Trophoblast cell (in vitro differentiated cells and primary cell): Measurements from ENCODE around the gene FLT4.
"Not testable (repeated sequence)": the region's sequence is repeated elsewhere in the genome, so short reads cannot be mapped to it uniquely, and the experiment has no call there.

Experiments used
- DNase-seq, 2 donors: peaks; one replicate each; pipeline ENCODE4 v3.0.0-alpha.2; 2016
- H2AFZ ChIP-seq: 2 replicates; pipeline ENCODE4 v1.6.1; 2013; ENCODE audit warnings: low read length, moderate library complexity, mild to moderate bottlenecking; ENCODE audit not compliant: insufficient read depth, poor library complexity
- H2AK5ac ChIP-seq: 2 replicates; pipeline ENCODE4 v1.6.1; 2013; ENCODE audit warnings: mild to moderate bottlenecking, low read length
- H2BK120ac ChIP-seq: 2 replicates; pipeline ENCODE4 v1.6.1; 2013; ENCODE audit warnings: low read length, mild to moderate bottlenecking, moderate library complexity; ENCODE audit not compliant: insufficient read depth, poor library complexity
- H2BK12ac ChIP-seq: 2 replicates; pipeline ENCODE4 v1.6.1; 2013; ENCODE audit warnings: mild to moderate bottlenecking, low read length, moderate library complexity
- H2BK5ac ChIP-seq: 2 replicates; pipeline ENCODE4 v1.6.1; 2013; ENCODE audit warnings: low read length, low read depth, moderate library complexity, mild to moderate bottlenecking; ENCODE audit not compliant: poor library complexity
- H3K14ac ChIP-seq: 2 replicates; pipeline ENCODE4 v1.6.1; 2013; ENCODE audit warnings: mild to moderate bottlenecking, low read length
- H3K18ac ChIP-seq: 2 replicates; pipeline ENCODE4 v1.6.1; 2013; ENCODE audit warnings: mild to moderate bottlenecking, low read length
- H3K23ac ChIP-seq: 2 replicates; pipeline ENCODE4 v1.6.1; 2013; ENCODE audit warnings: low read length
- H3K27ac ChIP-seq: 2 replicates; pipeline ENCODE4 v1.5.1; 2013; ENCODE audit warnings: low read depth, mild to moderate bottlenecking, inconsistent platforms, low read length, moderate library complexity
- H3K27me3 ChIP-seq: 2 replicates; pipeline ENCODE4 v1.6.1; 2013; ENCODE audit warnings: inconsistent platforms, mild to moderate bottlenecking, low read length, moderate library complexity; ENCODE audit not compliant: insufficient read depth
- H3K36me3 ChIP-seq, 2 experiments: 1 replicate in 1 of 2; 2 replicates in 1 of 2; pipeline ENCODE4 v1.6.1; 2013; ENCODE audit warnings: low read length in 2 of 2, mild to moderate bottlenecking in 2 of 2, moderate library complexity in 1 of 2; ENCODE audit not compliant: insufficient read depth in 2 of 2, control insufficient read depth in 1 of 2
- H3K4ac ChIP-seq: 2 replicates; pipeline ENCODE4 v1.6.1; 2013; ENCODE audit warnings: low read depth, mild to moderate bottlenecking, low read length, moderate library complexity
- H3K4me1 ChIP-seq, 2 experiments: 1 replicate in 1 of 2; 2 replicates in 1 of 2; pipeline ENCODE4 v1.6.1; 2013; ENCODE audit warnings: low read length in 2 of 2, mild to moderate bottlenecking in 2 of 2, moderate library complexity in 1 of 2; ENCODE audit not compliant: insufficient read depth in 2 of 2, control insufficient read depth in 1 of 2
- H3K4me2 ChIP-seq: 2 replicates; pipeline ENCODE4 v1.6.1; 2013; ENCODE audit warnings: inconsistent platforms, mild to moderate bottlenecking, low read length, moderate library complexity
- H3K4me3 ChIP-seq: 2 replicates; pipeline ENCODE4 v1.5.1; 2013; ENCODE audit warnings: mild to moderate bottlenecking, low read depth, low read length, inconsistent platforms
- H3K79me1 ChIP-seq: one replicate; pipeline ENCODE4 v1.6.1; 2013; ENCODE audit warnings: low read length
- H3K79me2 ChIP-seq: 2 replicates; pipeline ENCODE4 v1.6.1; 2013; ENCODE audit warnings: low read length, mild to moderate bottlenecking; ENCODE audit not compliant: control insufficient read depth, insufficient read depth, poor library complexity
- H3K9ac ChIP-seq: 2 replicates; pipeline ENCODE4 v1.6.1; 2013; ENCODE audit warnings: mild to moderate bottlenecking, low read length
- H3K9me3 ChIP-seq: 2 replicates; pipeline ENCODE4 v1.6.1; 2013; ENCODE audit warnings: low read depth, mild to moderate bottlenecking, control low read depth, inconsistent platforms, low read length; ENCODE audit not compliant: insufficient read depth
- H4K12ac ChIP-seq: 2 replicates; pipeline ENCODE4 v1.6.1; 2013; ENCODE audit warnings: low read depth, mild to moderate bottlenecking, low read length, moderate library complexity
- H4K8ac ChIP-seq: 2 replicates; pipeline ENCODE4 v1.6.1; 2013; ENCODE audit warnings: low read depth, mild to moderate bottlenecking, low read length, moderate library complexity
- H4K91ac ChIP-seq: one replicate; pipeline ENCODE4 v1.6.1; 2013; ENCODE audit warnings: low read depth, mild to moderate bottlenecking, low read length, moderate library complexity
- WGBS: extraction: QIAGEN DNeasy Blood & Tissue Kit; methylation state at CpG from one replicate; pipeline ENCODE4 v1.1.7; 2013; ENCODE audit warnings: missing lambda C conversion rate; ENCODE audit not compliant: insufficient read length, insufficient coverage; ENCODE audit errors: extremely low coverage; 5-methylcytosine and 5-hydroxymethylcytosine counted together

Gene FLT4

GRCh38 chr5:180682560-180682959, 33.2 kb upstream of the FLT4 start:
- H4K8ac ChIP-seq: no peak overlapping the region
- DNase-seq: no peak
- H2AFZ ChIP-seq: no peak overlapping the region
- no peak overlapping the region for H3K9ac ChIP-seq
- H2BK5ac ChIP-seq: no peak overlapping the region
- H3K14ac ChIP-seq: no peak overlapping the region
- no peak overlapping the region for H2AK5ac ChIP-seq
- H2BK120ac ChIP-seq: no peak overlapping the region
- H3K4me1 ChIP-seq: no peaks in the 10 kb centered on the region
- no peak overlapping the region for H3K23ac ChIP-seq
- no peaks in the 10 kb centered on the region for H3K27me3 ChIP-seq
- no peak overlapping the region for H4K91ac ChIP-seq
- H3K36me3 ChIP-seq: no peaks in the 10 kb centered on the region
- no peak overlapping the region for H3K18ac ChIP-seq
- H3K4me3 ChIP-seq: no peak overlapping the region
- H3K9me3 ChIP-seq: peaks cover 6% of the 10 kb centered on the region
- WGBS: no CpG with 5 or more reads among the region's 8 CpGs
- H3K79me1 ChIP-seq: no peaks in the 10 kb centered on the region
- H3K27ac ChIP-seq: no peak overlapping the region
- H2BK12ac ChIP-seq: no peak overlapping the region
- H3K79me2 ChIP-seq: no peaks in the 10 kb centered on the region
- H3K4me2 ChIP-seq: no peak overlapping the region
- H4K12ac ChIP-seq: no peak overlapping the region
- H3K4ac ChIP-seq: no peak overlapping the region

- H3K23ac ChIP-seq, H3K4me2 ChIP-seq, H3K9ac ChIP-seq, DNase-seq, H2BK12ac ChIP-seq, H3K27ac ChIP-seq, H2AK5ac ChIP-seq, H3K79me2 ChIP-seq, H4K12ac ChIP-seq, H3K79me1 ChIP-seq, H2AFZ ChIP-seq, H2BK5ac ChIP-seq, H3K14ac ChIP-seq, H4K8ac ChIP-seq, H3K4me3 ChIP-seq, H4K91ac ChIP-seq, H3K4me1 ChIP-seq, H3K18ac ChIP-seq, H2BK120ac ChIP-seq, H3K9me3 ChIP-seq, H3K36me3 ChIP-seq, H3K4ac ChIP-seq, H3K27me3 ChIP-seq: not testable (repeated sequence)
- WGBS: no CpG with 5 or more reads among the region's 12 CpGs
Measured at GRCh38 chr5:180682008-180682407, 32.6 kb upstream of the FLT4 start.

GRCh38 chr5:180678319-180678718, 28.9 kb upstream of the FLT4 start:
- H3K27ac ChIP-seq, H3K4me3 ChIP-seq, H4K12ac ChIP-seq, H2AK5ac ChIP-seq, DNase-seq, H3K18ac ChIP-seq, H3K14ac ChIP-seq, H2BK120ac ChIP-seq, H3K79me1 ChIP-seq, H3K23ac ChIP-seq, H3K79me2 ChIP-seq, H3K4me1 ChIP-seq, H4K91ac ChIP-seq, H4K8ac ChIP-seq, H2BK12ac ChIP-seq, H3K4ac ChIP-seq, H3K9ac ChIP-seq, H3K9me3 ChIP-seq, H2AFZ ChIP-seq, H2BK5ac ChIP-seq, H3K36me3 ChIP-seq, H3K4me2 ChIP-seq: not testable (repeated sequence)
- peaks cover 13% of the 10 kb centered on the region for H3K27me3 ChIP-seq
- no CpG with 5 or more reads among the region's 10 CpGs for WGBS

GRCh38 chr5:180675036-180675635, 25.7 kb upstream of the FLT4 start:
- H2BK12ac ChIP-seq: no peak overlapping the region
- no peak overlapping the region for H3K4me3 ChIP-seq
- peaks cover 2% of the 10 kb centered on the region for H3K9me3 ChIP-seq
- no peak overlapping the region for H3K23ac ChIP-seq
- H3K4me1 ChIP-seq: peaks cover 0 to 3% of the 10 kb centered on the region in 2 experiments
- no peak overlapping the region for H2BK5ac ChIP-seq
- no peak overlapping the region for H4K12ac ChIP-seq
- WGBS: no CpG with 5 or more reads among the region's 14 CpGs
- no peak overlapping the region for H3K27ac ChIP-seq
- no peak overlapping the region for H2AFZ ChIP-seq
- H2AK5ac ChIP-seq: no peak overlapping the region
- H3K36me3 ChIP-seq: no peaks in the 10 kb centered on the region
- H3K18ac ChIP-seq: no peak overlapping the region
- H2BK120ac ChIP-seq: no peak overlapping the region
- no peaks in the 10 kb centered on the region for H3K79me2 ChIP-seq
- no peak overlapping the region for H3K4ac ChIP-seq
- no peaks in the 10 kb centered on the region for H3K79me1 ChIP-seq
- peaks cover 16% of the 10 kb centered on the region for H3K27me3 ChIP-seq
- H3K4me2 ChIP-seq: no peak overlapping the region
- no peak overlapping the region for H4K91ac ChIP-seq
- H3K14ac ChIP-seq: no peak overlapping the region
- H3K9ac ChIP-seq: no peak overlapping the region
- no peak overlapping the region for H4K8ac ChIP-seq
- DNase-seq: no peak
